GM18526 (cell line): ENCODE results near the gene LEPROT.

Source experiments
- POLR2A ChIP-seq: IDR thresholded peaks from 3 replicates; pipeline ENCODE4 v1.6.1; 2011; ENCODE audit not compliant: insufficient read length; ENCODE audit errors: extremely low read depth

The LEPROT gene, protein sequence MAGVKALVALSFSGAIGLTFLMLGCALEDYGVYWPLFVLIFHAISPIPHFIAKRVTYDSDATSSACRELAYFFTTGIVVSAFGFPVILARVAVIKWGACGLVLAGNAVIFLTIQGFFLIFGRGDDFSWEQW

GRCh38 chr1:65420590-65421350, at the start of gene LEPROT, which contains the start of gene LEPR:
Gene LEPROT, plus strand, starts transcription at chr1:65420668. Its CDS starts 57 bp downstream, at chr1:65420725.
Gene LEPR, plus strand, starts transcription at chr1:65420668. Its CDS starts 144,898 bp downstream, at chr1:65565566.
- TF ChIP-seq POLR2A = peak; percentile 72

- TF ChIP-seq POLR2A = no peak
Observed at GRCh38 chr1:65371544-65371943, 48.9 kb upstream of the LEPROT start.

GRCh38 chr1:65372557-65372956, 47.9 kb upstream of the LEPROT start:
- TF ChIP-seq POLR2A = no peak

- TF ChIP-seq POLR2A = no peak
Observed at GRCh38 chr1:65377496-65378246, 42.8 kb upstream of the LEPROT start.

DNA sequence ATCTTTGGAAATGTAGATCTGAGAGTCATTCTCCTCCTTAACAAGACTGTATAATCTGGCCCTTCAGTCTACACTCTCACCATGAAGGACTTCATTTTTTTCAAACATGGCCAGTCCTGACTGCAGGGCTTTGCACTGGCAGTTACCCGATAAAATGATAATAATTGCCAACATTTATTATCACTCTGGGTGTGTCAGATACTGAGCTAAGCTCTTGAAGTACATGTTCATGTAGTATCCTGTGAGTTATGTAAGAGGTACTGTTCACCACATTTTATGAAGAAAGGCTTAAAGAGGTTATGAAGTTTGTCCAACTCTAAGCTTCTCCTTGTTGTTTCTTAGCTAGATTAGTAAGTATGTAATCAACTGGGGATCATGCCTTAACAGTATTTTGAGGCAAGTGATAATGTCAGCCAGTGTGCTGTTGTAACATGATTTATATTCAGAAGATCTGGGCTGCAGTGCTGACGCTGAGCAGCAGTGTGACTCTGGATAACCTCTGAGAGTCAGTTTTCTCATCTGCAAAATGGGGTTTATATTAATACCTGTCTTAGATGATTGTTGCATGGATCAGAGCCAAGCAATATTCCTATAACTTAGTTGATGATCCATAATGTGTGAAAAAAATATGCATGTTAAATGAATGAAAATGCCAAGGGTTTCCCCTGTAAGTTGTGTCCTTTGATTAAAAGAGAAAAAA, 42.1 kb upstream of the LEPROT start:
- no peak for TF ChIP-seq POLR2A

DNA sequence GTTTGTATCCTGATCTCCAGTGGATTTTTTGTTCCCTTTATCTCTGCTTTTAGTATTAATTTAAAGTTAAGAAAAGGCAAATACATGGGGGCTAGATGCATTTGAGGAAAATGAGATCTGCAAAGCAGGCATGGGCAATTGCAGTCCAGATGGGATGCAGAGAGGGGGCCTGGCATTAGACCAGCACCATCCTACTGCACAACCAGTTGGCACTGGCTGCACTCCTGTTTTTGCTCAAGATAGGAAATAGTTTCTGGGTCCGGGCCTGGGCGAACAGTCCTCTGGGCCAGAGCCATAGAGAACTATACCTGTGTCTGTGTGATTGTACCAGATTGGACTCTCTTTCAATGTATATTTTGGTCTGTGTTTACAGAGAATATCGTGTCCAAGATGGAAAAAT, 34.0 kb upstream of the LEPROT start:
- no peak for TF ChIP-seq POLR2A

DNA sequence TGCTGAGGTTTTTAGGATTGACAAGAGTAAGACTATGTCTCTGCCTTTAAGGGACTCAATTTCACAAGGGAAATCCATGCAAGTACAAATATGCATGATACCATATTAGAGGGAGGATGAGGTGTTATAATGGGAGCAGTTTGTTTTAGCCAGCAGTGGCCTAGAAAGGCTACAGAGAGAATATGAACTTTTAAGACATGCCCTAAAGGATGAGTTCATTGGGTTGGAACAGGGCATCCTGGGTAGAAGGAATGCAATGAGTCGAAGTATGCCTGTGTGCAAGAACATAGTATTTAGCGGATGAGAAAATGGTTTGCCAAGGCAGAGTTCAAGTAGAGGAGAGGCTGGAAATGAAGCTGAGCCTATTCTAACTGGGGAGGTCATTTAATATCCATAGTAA, 32.6 kb upstream of the LEPROT start:
- no peak for TF ChIP-seq POLR2A

DNA sequence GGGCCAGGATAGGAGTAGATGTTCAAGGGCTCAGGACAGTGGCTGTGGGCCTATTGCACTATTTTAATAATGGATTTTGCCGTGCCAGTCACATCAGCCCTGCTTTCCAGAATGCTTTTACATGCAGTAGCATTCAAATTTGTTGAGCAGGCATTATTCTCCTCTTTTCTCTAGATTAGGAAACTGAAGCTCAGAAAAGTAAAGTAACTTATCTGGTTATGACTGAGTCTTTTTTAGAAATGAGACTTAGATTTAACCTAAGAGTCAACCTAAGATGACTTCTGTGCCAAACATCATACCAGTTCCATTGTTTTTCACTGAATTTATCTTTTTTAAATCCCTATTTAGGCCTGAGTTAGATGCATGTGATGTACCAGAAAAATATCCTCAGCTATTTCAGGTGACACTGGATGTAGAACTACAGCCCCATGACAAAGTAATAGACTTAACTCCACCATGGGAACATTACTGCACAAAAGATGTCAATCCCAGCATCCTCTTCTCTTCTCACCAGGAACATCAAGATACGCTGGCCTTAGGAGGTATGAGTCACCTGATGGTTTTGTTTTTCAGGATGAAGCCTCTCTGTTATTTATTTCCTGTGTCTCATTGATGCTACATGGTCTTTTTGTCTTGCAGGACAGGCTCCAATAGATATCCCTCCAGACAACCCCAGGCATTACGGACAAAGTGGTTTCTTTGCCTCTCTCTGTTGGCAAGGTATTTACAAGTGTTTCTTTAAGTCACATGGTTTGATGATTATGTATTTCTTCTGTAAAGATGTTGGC, 31.4 kb upstream of the LEPROT start:
- TF ChIP-seq POLR2A = no peak

- no peak for TF ChIP-seq POLR2A
Observed at GRCh38 chr1:65392497-65392896, 28.0 kb upstream of the LEPROT start.

DNA sequence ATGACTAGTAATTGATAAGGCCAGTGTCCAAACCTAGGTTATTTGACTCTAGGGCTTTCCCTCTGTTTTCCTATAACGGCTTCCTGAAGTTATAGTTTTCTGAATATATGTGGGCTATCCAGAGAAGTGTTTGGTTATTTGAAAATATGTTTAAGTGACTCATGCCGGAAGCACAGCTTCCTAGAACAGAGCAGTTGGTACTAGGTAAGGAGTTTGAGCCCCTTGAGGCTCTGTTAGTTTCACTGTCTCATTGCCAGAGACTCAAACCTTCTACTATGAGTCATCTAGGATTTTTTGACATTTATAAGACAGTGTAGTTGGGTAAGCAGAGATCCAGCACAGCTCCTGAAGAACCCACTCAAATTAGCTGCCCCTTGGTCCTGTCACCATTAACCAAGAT, 27.1 kb upstream of the LEPROT start:
- no peak for TF ChIP-seq POLR2A

- no peak for TF ChIP-seq POLR2A
Observed at GRCh38 chr1:65393928-65394327, 26.5 kb upstream of the LEPROT start.

DNA sequence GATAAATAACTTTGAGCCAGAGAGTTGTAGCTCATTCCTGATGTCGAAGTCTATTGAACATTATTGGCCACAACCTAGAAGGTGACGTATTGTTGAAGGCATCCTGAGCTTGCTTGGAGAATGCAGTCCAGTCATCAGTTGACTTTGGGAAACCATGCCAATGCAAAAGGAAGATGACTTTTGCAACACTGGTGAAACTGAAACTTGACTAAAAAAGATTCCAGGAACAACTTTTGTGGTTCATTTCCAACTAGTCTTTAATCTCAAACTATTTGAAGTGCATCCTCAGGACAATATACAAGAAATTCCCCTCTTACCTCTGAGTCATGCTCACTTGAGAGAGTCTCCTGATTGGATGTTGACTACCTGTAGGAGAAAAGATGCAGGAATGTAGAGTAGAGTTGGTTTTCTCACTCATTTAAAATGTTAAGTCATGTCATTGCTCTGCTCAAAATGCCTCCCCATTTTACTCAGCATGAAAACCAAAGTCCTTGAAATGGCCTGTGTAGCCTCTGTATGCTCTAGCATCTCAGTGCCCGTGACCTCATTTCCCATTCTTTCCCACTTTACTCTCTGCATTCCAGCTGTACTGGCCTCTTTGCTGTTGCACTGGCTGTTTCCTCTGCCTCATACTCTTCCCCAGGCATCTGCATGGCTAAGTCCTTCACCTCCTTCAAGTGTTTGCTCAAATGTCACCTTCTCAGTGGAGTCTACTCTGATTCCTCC, 24.4 kb upstream of the LEPROT start:
- no peak for TF ChIP-seq POLR2A

DNA sequence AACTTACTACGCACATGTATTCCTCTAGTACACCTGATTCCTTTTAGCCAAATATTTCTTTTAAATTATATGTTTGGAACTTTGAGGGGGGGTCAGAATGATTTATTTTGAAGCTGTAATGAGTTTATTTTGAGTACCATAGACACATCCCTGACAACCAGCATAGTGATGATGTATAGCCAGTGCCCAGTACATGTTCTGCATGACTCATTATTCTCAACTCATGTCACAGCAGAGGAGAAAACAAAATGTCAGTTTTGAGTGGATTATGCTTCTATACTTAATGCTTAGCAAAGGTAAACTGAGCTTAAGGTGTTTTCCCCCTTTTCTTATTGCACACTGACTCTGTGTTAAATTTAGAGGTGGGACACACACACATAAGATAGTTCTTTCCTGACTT, 22.4 kb upstream of the LEPROT start:
- TF ChIP-seq POLR2A = no peak

DNA sequence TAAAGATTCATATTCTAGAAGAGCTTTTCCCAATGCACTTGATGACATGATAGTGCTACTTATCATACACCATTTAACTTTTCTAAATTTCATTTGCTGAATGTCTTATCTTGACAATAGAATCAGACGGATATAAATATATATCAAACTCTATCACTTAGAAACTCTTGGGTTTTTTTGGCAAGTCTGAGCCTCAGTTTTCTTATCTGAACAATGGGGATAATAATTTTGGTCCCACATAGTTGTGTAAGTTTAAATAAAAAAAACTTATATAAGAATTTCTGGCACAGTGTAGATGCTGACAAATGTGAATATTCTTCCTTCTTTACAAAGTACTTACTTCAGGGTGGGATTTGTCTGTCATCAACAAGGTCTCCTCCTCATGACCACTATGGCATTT, 21.5 kb upstream of the LEPROT start:
- TF ChIP-seq POLR2A = no peak
